MM.1S (cell line): Measurements from ENCODE around the gene JUND.

Experiments
- DNase-seq: peaks from one replicate; pipeline ENCODE4 v3.0.0-alpha.2; 2015
- H2AFZ ChIP-seq: fragments of 300-600 bp; sonication (generic); 2 replicates; pipeline ENCODE4 v1.6.0; 2016; ENCODE audit warnings: antibody characterized with exemption, low read length
- H3F3A ChIP-seq: fragments of 300-600 bp; sonication (generic); 2 replicates; pipeline ENCODE4 v1.6.1; 2016; ENCODE audit warnings: mild to moderate bottlenecking, antibody characterized with exemption, low read length, moderate library complexity, mixed read lengths; ENCODE audit not compliant: insufficient read depth
- H3K27ac ChIP-seq: fragments of 300-600 bp; sonication (generic); 2 replicates; pipeline ENCODE4 v1.5.1; 2016; ENCODE audit warnings: mild to moderate bottlenecking, low read length
- H3K27me3 ChIP-seq: fragments of 300-600 bp; sonication (generic); replicated peaks from 2 replicates; pipeline ENCODE4 v1.6.0; 2016; ENCODE audit warnings: low read length; ENCODE audit not compliant: insufficient read depth
- H3K36me3 ChIP-seq: fragments of 300-600 bp; sonication (generic); replicated peaks from 2 replicates; pipeline ENCODE4 v1.6.1; 2016; ENCODE audit warnings: mild to moderate bottlenecking, low read length, mixed read lengths; ENCODE audit not compliant: insufficient read depth
- H3K4me1 ChIP-seq: fragments of 300-600 bp; sonication (generic); 2 replicates; pipeline ENCODE4 v1.6.1; 2016; ENCODE audit warnings: low read length, mixed read lengths
- H3K4me2 ChIP-seq: fragments of 300-600 bp; sonication (generic); 2 replicates; pipeline ENCODE4 v1.6.0; 2016; ENCODE audit warnings: low read depth, low read length
- H3K4me3 ChIP-seq: fragments of 300-600 bp; sonication (generic); 2 replicates; pipeline ENCODE4 v1.5.1; 2016; ENCODE audit warnings: low read length, mixed read lengths
- H3K79me2 ChIP-seq: fragments of 300-600 bp; sonication (generic); 2 replicates; pipeline ENCODE4 v1.6.1; 2016; ENCODE audit warnings: mixed run types, low read length, mixed read lengths
- H3K9ac ChIP-seq: fragments of 300-600 bp; sonication (generic); 2 replicates; pipeline ENCODE4 v1.6.1; 2016; ENCODE audit warnings: low read length, mixed read lengths
- H3K9me2 ChIP-seq: fragments of 300-600 bp; sonication (generic); replicated peaks from 2 replicates; pipeline ENCODE4 v1.6.1; 2016; ENCODE audit warnings: mild to moderate bottlenecking, low read length, mixed read lengths; ENCODE audit not compliant: insufficient read depth
- H3K9me3 ChIP-seq: fragments of 300-600 bp; sonication (generic); replicated peaks from 2 replicates; pipeline ENCODE4 v1.6.1; 2016; ENCODE audit warnings: mild to moderate bottlenecking, low read length, mixed read lengths; ENCODE audit not compliant: insufficient read depth
- H4K20me1 ChIP-seq: fragments of 300-600 bp; sonication (generic); 2 replicates; pipeline ENCODE4 v1.6.1; 2016; ENCODE audit warnings: mild to moderate bottlenecking, low read length, moderate library complexity, mixed read lengths; ENCODE audit not compliant: insufficient read depth
- EZH2 ChIP-seq: fragments of 300-600 bp; sonication (generic); optimal IDR thresholded peaks from 2 replicates; pipeline ENCODE3; 2017; ENCODE audit warnings: low read depth, mild to moderate bottlenecking, antibody characterized with exemption, low read length, mixed read lengths
- EZH2phosphoT487 ChIP-seq: fragments of 300-600 bp; sonication (generic); IDR thresholded peaks from 2 replicates; pipeline ENCODE4 v1.6.1; 2018; ENCODE audit warnings: antibody characterized with exemption, low read length
- TF ChIP-seq, protein P1 (sequence below): fragments of 300-600 bp; sonication (generic); IDR thresholded peaks from 2 replicates; pipeline ENCODE4 v1.5.1; 2016; ENCODE audit warnings: antibody characterized with exemption, low read length, mixed read lengths

Gene JUND

DNA sequence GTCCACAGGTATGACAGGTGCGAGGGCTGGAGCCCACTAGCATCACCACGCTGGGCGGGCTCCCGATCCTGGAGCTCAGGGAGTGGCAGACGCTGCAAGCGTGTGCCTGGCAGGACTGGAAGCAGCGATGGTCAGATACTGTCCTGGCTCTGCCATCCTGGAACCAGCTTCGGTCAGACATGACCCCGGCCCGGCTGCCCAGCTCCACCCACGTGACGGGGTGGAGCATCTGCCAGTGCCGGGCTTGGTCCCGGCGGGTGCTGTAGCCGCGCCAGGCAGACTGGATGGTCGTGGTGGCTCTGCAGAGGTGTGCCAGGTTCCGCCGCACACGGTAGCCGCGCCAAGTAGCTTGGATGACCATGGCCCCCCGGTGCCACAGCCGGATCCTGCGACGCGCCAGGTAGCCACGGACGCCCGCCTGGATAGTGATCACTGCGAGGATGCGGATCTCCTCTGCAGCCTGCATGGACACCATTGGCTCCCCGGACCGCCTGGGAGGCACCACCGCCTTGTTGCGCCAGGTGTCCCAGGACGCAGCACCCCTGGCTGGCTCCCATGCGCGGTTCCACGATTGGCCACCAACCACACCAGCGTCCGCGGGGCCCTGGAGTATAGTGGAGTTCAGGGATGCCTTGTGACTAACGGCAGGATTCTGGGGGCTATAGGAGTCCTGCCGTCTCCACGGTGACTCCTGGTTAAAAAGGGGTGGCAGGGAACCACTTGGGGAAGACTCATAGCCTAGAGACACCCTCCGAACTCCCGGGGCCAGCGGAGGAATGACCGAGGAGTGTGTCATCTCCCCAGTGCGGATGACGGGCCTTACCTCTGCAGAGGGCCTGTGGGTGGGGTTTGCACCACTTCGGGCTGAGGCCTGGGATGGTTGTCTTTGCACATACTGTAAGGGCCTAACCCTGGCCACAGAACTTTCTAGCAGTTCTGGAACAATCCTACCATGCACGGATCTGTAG, 23.6 kb downstream of the JUND start:
- peaks cover 75% of the 10 kb centered on the region for H3K27me3 ChIP-seq
- no peaks in the 10 kb centered on the region for H3F3A ChIP-seq

DNA sequence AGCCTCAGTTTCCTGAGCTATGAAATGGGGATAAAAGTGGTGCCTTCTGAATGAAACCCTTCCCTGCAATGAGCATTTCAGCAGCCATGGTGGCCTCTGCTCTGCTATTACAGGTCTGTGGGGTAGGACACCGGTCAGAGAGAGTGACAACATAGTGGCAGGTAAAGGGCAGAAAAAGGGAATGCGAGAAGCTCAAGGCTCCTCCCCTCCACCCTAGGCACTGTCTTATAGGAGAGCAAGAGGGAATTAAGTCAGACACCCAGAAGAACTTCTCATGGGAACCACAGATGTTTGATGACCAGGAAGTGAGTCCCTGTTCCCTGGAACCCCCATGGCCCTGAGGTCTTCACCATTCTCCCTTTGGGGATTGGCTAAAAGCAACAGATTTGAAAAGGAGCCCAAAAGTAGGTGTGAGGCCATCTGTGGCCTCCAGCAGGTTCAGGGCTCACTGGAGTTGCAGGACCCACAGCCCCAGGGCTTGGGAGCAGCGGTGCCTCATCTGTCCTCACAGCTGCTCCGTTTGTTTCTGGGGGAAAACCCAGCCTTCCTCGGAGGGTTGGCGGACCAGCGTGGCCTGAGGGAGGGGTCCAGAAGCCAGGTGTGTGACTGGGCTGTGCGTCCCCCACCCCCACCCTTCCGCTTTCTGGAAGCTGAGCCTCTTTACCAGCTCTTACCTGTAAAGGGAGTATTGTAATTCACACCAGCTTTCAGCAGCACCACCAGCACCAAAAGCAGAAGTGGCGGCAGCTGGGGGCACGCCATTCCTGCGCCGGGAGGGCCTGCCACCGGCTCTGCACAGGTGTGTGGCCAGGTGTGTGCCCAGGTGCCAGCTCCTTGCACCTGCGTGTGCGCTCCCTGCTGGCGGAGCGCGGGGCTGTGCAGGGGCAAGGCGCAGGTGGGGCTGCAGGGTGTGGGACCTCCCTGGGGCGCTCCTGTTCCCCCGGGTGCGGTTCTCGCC, 26.6 kb downstream of the JUND start:
- TF ChIP-seq EZH2, result no peak
- no peak for TF ChIP-seq EZH2phosphoT487
- TF ChIP-seq, protein P1, sequence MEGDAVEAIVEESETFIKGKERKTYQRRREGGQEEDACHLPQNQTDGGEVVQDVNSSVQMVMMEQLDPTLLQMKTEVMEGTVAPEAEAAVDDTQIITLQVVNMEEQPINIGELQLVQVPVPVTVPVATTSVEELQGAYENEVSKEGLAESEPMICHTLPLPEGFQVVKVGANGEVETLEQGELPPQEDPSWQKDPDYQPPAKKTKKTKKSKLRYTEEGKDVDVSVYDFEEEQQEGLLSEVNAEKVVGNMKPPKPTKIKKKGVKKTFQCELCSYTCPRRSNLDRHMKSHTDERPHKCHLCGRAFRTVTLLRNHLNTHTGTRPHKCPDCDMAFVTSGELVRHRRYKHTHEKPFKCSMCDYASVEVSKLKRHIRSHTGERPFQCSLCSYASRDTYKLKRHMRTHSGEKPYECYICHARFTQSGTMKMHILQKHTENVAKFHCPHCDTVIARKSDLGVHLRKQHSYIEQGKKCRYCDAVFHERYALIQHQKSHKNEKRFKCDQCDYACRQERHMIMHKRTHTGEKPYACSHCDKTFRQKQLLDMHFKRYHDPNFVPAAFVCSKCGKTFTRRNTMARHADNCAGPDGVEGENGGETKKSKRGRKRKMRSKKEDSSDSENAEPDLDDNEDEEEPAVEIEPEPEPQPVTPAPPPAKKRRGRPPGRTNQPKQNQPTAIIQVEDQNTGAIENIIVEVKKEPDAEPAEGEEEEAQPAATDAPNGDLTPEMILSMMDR, result peak; percentile 45
- Histone ChIP-seq H3K9ac (no peak overlapping the region), H3F3A (no peaks in the 10 kb centered on the region), H3K9me2 (no peaks in the 10 kb centered on the region), H3K4me3 (no peak overlapping the region), H3K27ac (peak overlapping the region; percentile 12; the same call in 1 of the 2 replicates), H2AFZ (no peak overlapping the region), H3K4me1 (peaks cover 12% of the 10 kb centered on the region; the same call in 1 of the 2 replicates), H4K20me1 (no peaks in the 10 kb centered on the region), H3K36me3 (no peaks in the 10 kb centered on the region), H3K27me3 (peaks cover 80% of the 10 kb centered on the region), H3K79me2 (no peaks in the 10 kb centered on the region), H3K9me3 (no peaks in the 10 kb centered on the region), H3K4me2 (0 out of 2 replicates have a peak overlapping the region, but pooled peaks have one; percentile 18)
- peak; percentile 37 for DNase-seq

More for the DNA sequence above, 23.6 kb downstream of the JUND start:
- Histone ChIP-seq H3K27ac (no peak overlapping the region), H3K4me2 (no peak overlapping the region), H3K79me2 (no peaks in the 10 kb centered on the region), H4K20me1 (no peaks in the 10 kb centered on the region), H2AFZ (no peak overlapping the region), H3K36me3 (no peaks in the 10 kb centered on the region), H3K9ac (no peak overlapping the region), H3K4me1 (peaks cover 12% of the 10 kb centered on the region; the same call in 1 of the 2 replicates), H3K4me3 (no peak overlapping the region), H3K9me3 (no peaks in the 10 kb centered on the region), H3K9me2 (no peaks in the 10 kb centered on the region)
- no peak for DNase-seq
- TF ChIP-seq EZH2 (no peak), EZH2phosphoT487 (no peak)
- TF ChIP-seq, protein P1, result no peak

DNA sequence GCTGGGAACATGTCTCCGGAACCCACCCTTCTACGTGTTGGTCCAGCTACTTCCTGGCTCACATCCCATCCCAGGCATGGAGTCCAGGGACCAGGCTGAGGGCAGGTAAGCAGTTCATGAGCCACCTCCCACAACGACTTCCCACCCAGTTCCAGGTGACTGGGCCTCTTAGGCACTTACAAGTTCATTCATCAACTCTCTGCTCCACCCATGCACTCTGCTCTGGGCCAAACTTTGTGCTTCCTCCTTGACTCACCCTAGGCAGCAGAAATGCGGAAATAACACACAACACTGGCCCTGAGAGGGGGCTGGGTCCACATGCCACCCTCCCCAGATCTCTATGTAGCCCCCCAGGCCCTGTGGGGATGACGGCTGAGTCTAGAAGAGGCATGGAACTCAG, 27.7 kb downstream of the JUND start:
- no peak overlapping the region for H3K4me2 ChIP-seq
- H3K9ac ChIP-seq, result no peak overlapping the region
- no peaks in the 10 kb centered on the region for H3F3A ChIP-seq
- H3K79me2 ChIP-seq, result no peaks in the 10 kb centered on the region
- no peaks in the 10 kb centered on the region for H4K20me1 ChIP-seq
- TF ChIP-seq EZH2phosphoT487 (no peak), EZH2 (no peak)
- TF ChIP-seq, protein P1, result no peak
- H3K36me3 ChIP-seq, result no peaks in the 10 kb centered on the region
- peaks cover 12% of the 10 kb centered on the region; the same call in 1 of the 2 replicates for H3K4me1 ChIP-seq
- no peak overlapping the region for H3K27ac ChIP-seq
- H3K9me3 ChIP-seq, result no peaks in the 10 kb centered on the region
- H3K27me3 ChIP-seq, result peaks cover 78% of the 10 kb centered on the region
- DNase-seq, result no peak
- H3K4me3 ChIP-seq, result no peak overlapping the region
- no peak overlapping the region for H2AFZ ChIP-seq
- H3K9me2 ChIP-seq, result no peaks in the 10 kb centered on the region
